PFSK-1 (cell line): ENCODE results near the gene SERPINB1.

Source experiments
- FOXP2 ChIP-seq: optimal IDR thresholded peaks from 2 replicates; pipeline ENCODE3; 2011; ENCODE audit warnings: borderline replicate concordance, control low read depth, inconsistent platforms; ENCODE audit not compliant: insufficient read depth; ENCODE audit errors: extremely low read length, extremely low read depth
- POLR2AphosphoS5 ChIP-seq: IDR thresholded peaks from 2 replicates; pipeline ENCODE4 v1.6.1; 2012; ENCODE audit warnings: low read depth, mild to moderate bottlenecking, control low read depth, low read length, moderate library complexity
- REST ChIP-seq, 2 experiments: IDR thresholded peaks; 2 replicates each; pipeline versions ENCODE4 v1.6.1 to v1.8.0; 2011 to 2012; ENCODE audit warnings: low read depth in 2 of 2, low read length in 2 of 2, control low read depth in 1 of 2, inconsistent platforms in 1 of 2, mild to moderate bottlenecking in 1 of 2, moderate library complexity in 1 of 2; ENCODE audit not compliant: insufficient read depth in 1 of 2
- SIN3A ChIP-seq: IDR thresholded peaks from 2 replicates; pipeline ENCODE4 v1.6.1; 2012; ENCODE audit warnings: mild to moderate bottlenecking, low read length, moderate library complexity, borderline replicate concordance; ENCODE audit not compliant: insufficient read depth
- TAF1 ChIP-seq: IDR thresholded peaks from 2 replicates; pipeline ENCODE4 v1.6.1; 2012; ENCODE audit warnings: low read length, control low read depth, borderline replicate concordance; ENCODE audit not compliant: insufficient read depth

The SERPINB1 gene

GRCh38 chr6:2783188-2783963, 58.3 kb downstream of the SERPINB1 start:
- TF ChIP-seq SIN3A (no peak), TAF1 (no peak), REST (IDR thresholded peaks at IDR 0.05; ENCODE audit: insufficient read depth in 1 of 2, low read depth in 2 of 2, low read length in 2 of 2) (no peak), POLR2AphosphoS5 (no peak), FOXP2 (no peak)

GRCh38 chr6:2782825-2783187, 58.9 kb downstream of the SERPINB1 start:
- TF ChIP-seq POLR2AphosphoS5 (no peak), TAF1 (no peak), SIN3A (no peak), FOXP2 (no peak), REST (IDR thresholded peaks at IDR 0.05; ENCODE audit: insufficient read depth in 1 of 2, low read depth in 2 of 2, low read length in 2 of 2) (no peak)

GRCh38 chr6:2782356-2782708, 59.3 kb downstream of the SERPINB1 start:
- TF ChIP-seq POLR2AphosphoS5, result no peak
- TF ChIP-seq SIN3A, result no peak
- TF ChIP-seq TAF1, result no peak
- no peak for TF ChIP-seq FOXP2
- TF ChIP-seq REST (IDR thresholded peaks at IDR 0.05; ENCODE audit: insufficient read depth in 1 of 2, low read depth in 2 of 2, low read length in 2 of 2), result no peak
